GM19438 (cell line): ENCODE measurements around the gene BTN2A1.
"Not testable (repeated sequence)": the region's sequence is repeated elsewhere in the genome, so short reads cannot be mapped to it uniquely, and the experiment has no call there.

Experiments
- ATAC-seq: cut with Tn5 transposase; IDR thresholded peaks from one replicate; pipeline ENCODE4 v1.9.1; 2021; ENCODE audit warnings: low read depth; ENCODE audit not compliant: unreplicated experiment

The BTN2A1 gene

DNA sequence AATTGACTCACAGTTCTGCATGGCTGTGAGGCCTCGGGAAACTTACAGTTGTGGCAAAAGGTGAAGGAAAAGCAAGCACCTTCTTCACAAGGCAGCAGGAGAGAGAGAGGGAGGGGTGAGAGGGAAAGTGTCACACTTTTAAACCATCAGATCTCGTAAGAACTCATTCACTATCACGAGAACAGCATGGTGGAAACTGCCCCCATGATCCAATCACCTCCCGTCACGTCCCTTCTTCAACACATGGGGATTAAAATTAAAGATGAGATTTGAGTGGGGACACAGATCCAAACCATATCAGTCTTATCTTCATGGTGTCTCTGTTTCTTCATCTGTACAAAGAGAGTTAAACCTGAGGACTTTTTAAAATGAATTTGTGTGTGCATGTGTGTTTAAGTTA lies 28.6 kb downstream of the BTN2A1 start:
- no peak for ATAC-seq

DNA sequence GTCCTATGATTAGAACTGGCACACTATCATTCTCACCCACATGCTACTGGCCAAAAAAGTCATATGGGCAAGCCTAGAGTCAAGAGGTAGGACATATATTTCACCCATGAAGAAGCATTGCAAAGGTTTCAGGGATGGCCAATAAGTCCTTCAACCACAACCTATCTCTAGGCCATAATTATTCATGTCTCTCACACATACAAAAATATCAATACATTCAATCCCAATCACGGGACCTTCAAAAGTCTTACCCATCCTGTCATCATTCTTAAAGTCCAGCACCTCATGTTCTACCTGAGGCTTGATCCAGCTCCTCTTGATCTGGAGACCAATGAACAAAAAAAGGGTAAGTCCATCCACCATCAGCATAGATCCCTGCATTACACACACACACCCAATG lies 29.7 kb downstream of the BTN2A1 start:
- no peak for ATAC-seq

DNA sequence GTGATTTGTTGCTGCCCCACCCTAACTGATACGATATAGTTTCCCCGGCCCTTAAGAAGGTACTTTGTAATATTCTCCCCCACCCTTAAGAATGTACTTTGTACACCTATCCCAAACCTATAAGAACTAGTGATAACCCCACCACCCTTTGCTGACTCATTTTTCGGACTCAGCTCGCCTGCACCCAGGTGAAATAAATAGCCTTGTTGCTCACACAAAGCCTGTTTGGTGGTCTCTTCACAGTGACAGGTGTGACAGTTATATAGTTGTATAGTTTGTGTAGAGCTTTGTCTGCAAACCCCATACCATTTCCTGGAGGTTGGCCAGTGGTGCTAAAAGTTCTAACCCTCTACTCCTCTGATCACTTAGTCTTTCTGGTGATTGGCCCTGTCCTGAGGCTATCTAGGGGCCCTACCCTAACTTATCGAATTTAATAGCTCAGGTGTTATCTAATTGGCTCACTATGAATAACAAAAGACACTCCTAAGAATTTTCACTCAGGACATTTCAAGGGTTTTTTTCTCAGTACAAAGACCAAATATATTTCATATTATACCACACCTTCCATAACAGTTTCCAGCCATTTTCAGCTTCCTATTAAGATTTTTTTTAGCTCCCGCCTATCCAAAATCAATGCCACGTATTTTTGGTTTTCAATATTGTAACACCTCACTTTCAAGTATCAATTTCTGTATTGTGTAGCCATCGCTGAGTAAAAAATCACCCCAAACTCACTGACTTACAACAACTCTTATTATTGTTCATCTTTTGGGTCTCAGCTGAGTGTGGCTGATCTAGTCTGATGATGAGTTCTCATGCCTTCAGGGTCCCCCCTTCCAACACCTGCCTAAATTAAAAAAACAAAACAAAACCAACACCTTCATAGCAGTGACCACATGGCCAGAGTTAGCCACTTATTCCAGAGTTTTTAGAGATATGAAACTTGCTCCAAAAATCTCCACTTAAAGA lies 32.5 kb downstream of the BTN2A1 start:
- no peak for ATAC-seq

DNA sequence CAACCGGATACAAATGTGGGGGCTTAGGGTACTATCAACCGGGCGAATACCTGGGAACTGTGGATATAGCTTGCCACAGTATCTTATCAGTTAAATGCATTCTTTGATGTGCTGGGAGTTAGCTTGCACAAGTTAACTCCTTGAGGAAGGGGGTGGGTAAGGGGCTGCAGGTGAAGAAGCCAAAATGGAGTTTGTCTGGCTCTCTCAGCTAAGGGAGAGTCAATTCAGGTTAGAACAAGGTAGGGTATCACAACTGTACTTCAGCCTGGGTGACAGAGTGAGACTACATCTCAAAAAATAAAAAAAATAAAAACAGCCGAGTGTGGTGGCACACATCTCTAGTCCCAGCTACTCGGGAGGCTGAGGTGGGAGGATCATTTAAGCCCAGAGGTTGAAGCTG lies 33.8 kb downstream of the BTN2A1 start:
- no peak for ATAC-seq

DNA sequence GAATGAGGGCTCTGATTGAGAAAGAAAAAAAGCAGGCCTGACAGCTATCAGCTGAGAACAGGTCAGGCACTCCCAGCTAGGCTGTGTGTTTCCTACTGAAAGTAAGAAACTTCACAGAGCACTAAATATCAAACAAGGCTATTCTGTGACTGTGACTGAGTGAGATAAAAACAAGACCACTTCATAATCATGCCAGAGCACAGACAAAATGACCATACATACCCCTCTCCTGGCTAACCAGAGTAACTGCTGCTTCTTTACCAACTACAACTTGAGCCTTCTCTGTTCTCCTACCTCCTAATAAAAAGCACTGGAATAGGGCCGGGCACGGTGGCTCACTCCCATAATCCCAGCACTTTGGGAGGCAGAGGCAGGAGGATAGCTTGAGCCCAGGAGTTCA lies 35.5 kb downstream of the BTN2A1 start:
- no peak for ATAC-seq

DNA sequence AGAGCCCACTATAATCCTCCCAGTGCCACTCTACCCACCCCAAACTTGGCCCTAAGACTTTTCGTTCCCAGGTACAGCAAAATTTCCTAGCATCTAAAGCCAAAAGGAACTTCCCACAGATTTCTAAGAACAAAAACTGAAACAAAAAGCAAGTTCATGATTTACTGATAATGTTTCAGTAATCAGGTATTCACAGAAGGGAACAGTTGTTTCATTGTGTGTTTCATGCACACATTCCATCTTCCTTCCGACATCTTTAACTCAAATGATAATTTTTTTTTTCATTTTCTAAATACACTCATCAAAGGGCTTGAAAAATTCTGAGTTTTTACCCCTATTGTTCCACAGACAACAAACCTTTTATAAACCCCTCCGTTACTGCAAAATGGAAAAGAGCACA lies 36.4 kb downstream of the BTN2A1 start:
- no peak for ATAC-seq

DNA sequence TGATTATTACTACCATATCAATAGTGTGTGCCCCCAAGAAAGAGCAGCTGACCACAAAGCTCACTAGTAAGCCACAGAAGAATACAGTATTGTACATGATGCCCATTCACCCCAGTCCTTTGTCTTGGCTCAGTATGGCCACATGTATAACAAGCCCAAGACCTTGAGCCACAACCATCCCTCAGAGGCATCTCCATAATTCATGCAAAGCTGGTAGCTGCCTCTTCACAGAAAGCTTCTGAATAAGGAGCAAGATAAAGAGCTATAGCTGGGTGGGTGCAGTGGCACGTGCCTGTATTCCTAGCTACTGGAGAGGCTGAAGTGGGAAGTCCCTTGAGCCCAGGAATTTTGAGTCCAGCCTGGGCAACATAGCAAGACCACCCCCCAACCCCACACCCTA lies 37.5 kb downstream of the BTN2A1 start:
- ATAC-seq: no peak

- no peak for ATAC-seq
Observed at GRCh38 chr6:26497610-26498009, 39.9 kb downstream of the BTN2A1 start.

DNA sequence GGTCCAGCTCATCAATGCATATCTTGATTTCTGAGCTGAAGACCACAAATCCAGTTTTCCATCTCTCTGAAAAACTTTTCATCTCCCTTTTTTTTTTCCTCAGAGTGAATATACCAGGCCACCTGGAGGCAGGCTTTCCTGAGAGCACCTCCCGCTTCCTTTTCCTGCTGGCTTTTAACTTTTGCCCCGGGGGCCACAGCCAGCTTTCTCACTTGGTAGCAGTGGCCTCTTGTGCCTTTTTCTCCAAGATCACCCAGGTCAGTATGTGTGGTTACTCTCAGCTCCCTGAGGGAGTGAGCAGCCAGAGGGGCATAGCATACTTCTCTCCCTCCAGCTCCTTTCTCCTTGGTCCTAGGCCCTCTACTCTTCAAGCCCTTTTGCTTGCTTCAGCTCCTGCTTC lies 42.3 kb downstream of the BTN2A1 start, which contains the start of gene BTN1A1:
Gene BTN1A1, plus strand, starts transcription at position 202 of the 400 bp plus-strand sequence. CDS start 984 bp downstream, outside the sequence.
- ATAC-seq: no peak

DNA sequence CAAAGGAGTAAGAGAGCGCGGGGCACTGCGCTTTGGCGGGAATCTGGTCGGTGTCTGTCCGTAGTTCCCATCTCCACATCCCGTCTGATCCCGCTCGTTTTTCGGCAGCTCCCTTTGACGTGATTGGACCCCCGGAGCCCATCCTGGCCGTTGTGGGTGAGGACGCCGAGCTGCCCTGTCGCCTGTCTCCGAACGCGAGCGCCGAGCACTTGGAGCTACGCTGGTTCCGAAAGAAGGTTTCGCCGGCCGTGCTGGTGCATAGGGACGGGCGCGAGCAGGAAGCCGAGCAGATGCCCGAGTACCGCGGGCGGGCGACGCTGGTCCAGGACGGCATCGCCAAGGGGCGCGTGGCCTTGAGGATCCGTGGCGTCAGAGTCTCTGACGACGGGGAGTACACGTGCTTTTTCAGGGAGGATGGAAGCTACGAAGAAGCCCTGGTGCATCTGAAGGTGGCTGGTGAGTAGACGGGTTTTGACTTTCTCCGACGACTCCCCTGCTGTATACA lies 43.8 kb downstream of the BTN2A1 start:
- ATAC-seq: no peak

- no peak for ATAC-seq
Observed at GRCh38 chr6:26502165-26502564, 44.4 kb downstream of the BTN2A1 start.

DNA sequence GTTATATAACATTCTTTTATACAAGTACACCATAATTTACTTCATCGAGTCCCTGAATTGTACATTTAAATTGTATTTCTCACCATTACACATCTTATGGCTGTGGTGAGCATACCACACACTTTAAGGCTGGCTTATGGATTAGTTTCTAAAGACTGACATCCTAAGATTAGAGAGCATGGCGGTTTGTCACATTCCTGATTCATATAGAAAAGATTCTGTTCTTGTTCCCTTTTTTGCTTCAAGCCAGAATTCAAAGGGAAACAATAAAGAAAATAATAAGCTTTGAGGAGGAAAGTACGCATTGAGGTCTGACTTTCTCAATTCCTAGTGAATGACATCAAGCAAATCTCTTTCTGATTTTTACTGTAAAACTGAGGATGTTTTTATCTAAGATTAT lies 44.9 kb downstream of the BTN2A1 start:
- no peak for ATAC-seq

GRCh38 chr6:26507658-26508057 lies 49.9 kb downstream of the BTN2A1 start:
- no peak for ATAC-seq

GRCh38 chr6:26511033-26511432 lies 53.3 kb downstream of the BTN2A1 start:
- not testable (repeated sequence) for ATAC-seq

GRCh38 chr6:26514984-26515383 lies 57.2 kb downstream of the BTN2A1 start:
- ATAC-seq: no peak

DNA sequence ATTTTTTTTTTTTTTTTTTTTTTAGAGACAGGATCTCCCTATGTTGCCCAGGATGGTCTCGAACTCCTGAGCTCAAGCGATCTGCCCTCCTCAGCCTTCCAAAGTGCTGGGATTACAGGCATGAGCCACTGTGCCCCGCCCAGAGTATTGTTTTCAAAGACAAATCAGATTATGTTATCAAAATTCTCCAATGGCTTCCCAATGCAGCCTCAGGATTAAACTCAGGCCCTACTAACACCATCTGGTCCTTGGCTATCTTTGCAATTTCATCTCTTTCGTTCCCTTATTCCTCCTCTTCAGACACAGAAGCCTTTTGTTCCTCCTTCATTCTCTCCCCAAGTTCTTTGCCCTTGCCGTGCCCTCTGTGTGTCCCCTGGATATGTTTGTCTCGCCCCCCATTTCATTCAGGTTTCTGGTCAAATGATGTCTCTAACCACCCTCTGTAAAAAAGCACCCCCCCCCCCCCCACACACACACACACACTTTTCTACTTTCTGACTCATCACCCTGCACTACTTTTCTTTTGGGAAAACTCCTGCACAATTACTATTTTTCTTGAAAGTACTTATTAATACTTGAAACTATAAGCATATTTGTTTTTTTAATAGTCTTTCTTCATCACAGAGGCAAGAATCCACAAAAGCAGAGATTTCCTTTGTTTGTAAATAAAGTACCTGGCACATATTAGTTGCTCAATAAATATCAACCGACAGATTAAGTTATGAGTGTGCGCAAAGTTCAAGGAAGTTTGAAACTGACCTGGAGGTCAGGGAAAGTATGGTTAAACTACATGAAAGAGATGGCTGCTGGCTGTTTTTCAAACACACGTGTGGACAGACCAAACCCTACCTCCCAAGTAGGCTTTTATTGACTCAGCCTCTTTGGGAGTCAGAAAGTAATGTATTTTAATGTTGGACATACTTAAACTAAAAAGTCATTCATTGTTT lies 59.0 kb downstream of the BTN2A1 start:
- no peak for ATAC-seq
